Heart left ventricle (tissue), 16 donors: ENCODE data around the gene ANHX. TPM values are rescaled to one million over a fixed set of nuclear protein-coding genes. Genes with fewer than 3 reads are reported as not detected.

Experiments
- ATAC-seq, 4 donors: fragments of 200-7000 bp; cut with Tn5 transposase; one replicate each; pipeline ENCODE4 v1.9.1; 2020 to 2022; ENCODE audit warnings: moderate library complexity in 4 of 4, mild to moderate bottlenecking in 3 of 4, moderate number of reproducible peaks in 1 of 4
- DNase-seq, 5 donors: peaks; one replicate each; pipeline ENCODE4 v3.0.0-alpha.2; 2020
- H3K27ac ChIP-seq, 12 donors: fragments of 200-600 bp; sonication (generic) in 4 of 12; one replicate each; pipeline versions ENCODE4 v1.5.0 to v1.8.0; 2016 to 2022; ENCODE audit warnings: mild to moderate bottlenecking in 2 of 12
- H3K27me3 ChIP-seq, 9 donors: fragments of 200-600 bp; sonication (generic) in 2 of 9; one replicate each; pipeline versions ENCODE4 v1.5.1 to v1.8.0; 2016 to 2022; ENCODE audit warnings: mild to moderate bottlenecking in 3 of 9
- H3K36me3 ChIP-seq, 9 donors: fragments of 200-600 bp; sonication (generic) in 2 of 9; one replicate each; pipeline versions ENCODE4 v1.5.0 to v1.8.0; 2018 to 2022; ENCODE audit warnings: mild to moderate bottlenecking in 2 of 9
- H3K4me1 ChIP-seq, 12 donors: fragments of 200-600 bp; sonication (generic) in 4 of 12; one replicate each; pipeline versions ENCODE4 v1.5.0 to v1.8.0; 2016 to 2022; ENCODE audit warnings: mild to moderate bottlenecking in 3 of 12
- H3K4me3 ChIP-seq, 12 donors: fragments of 200-600 bp; sonication (generic) in 4 of 12; one replicate each; pipeline versions ENCODE4 v1.5.0 to v1.8.0; 2017 to 2022; ENCODE audit warnings: mild to moderate bottlenecking in 9 of 12, moderate library complexity in 4 of 12
- H3K9me3 ChIP-seq, 12 donors: fragments of 200-600 bp; sonication (generic) in 4 of 12; one replicate each; pipeline versions ENCODE4 v1.5.0 to v1.8.0; 2016 to 2022; ENCODE audit warnings: mild to moderate bottlenecking in 1 of 12
- POLR2A ChIP-seq, 2 donors: fragments of 450-650 bp; IDR thresholded peaks; one replicate each; pipeline ENCODE4 v1.6.1; 2017; ENCODE audit warnings: antibody characterized with exemption in 2 of 2, mild to moderate bottlenecking in 2 of 2, moderate library complexity in 2 of 2
- WGBS, 4 donors: extraction: QIAGEN DNeasy Blood & Tissue Kit in 2 of 4; methylation state at CpG; one replicate each; pipeline versions ENCODE4 v1.1.5 to v1.1.7; 2013 to 2018; 5-methylcytosine and 5-hydroxymethylcytosine counted together
- intact Hi-C, 10 donors: fragments of 100-400 bp; cut with DNase I; formaldehyde crosslinking; loops; one replicate each; pipeline versions ENCODE4 v1.11.1 to v1.14.2; 2022
- polyA plus RNA-seq, 2 donors: library from polyadenylated mRNA; stranded (reverse); fragments of 200-250 nt; gene quantifications; one replicate each; pipeline ENCODE4 v1.2.3, GENCODE V29; 2013
- total RNA-seq, 9 donors: library from RNA; depleted of rRNA in 2 of 9; stranded (reverse); fragments of >200 nt in 2 of 9; fragmentation: NEBNext Ultra II Directional in 3 of 9; extraction: Animal tissue kit (Norgen Biotek cat#: 25700) in 3 of 9; gene quantifications; one replicate each; pipeline versions ENCODE4 v1.1.0 to v1.2.4, GENCODE V29; 2016 to 2023
- TF ChIP-seq, protein P1 (sequence below), 12 donors: fragments of 200-600 bp; sonication (generic) in 4 of 12; IDR thresholded peaks; one replicate each; pipeline versions ENCODE4 v1.5.0 to v1.8.0; 2018 to 2022; ENCODE audit warnings: antibody characterized with exemption in 12 of 12, mild to moderate bottlenecking in 5 of 12
- donor health status: ischemic (EF 13 %, LVEDD 7.1; RV severe dilation, severe dysfunction).
- donor health status: healthy with polysubstance abuse.
- donor health status: DM: no; HTN: yes; CAD: no.
- donor health status: DM: no; HTN: no; CAD: no.
- donor health status: ischemic (EF 25% LVEDD 6.9; RV normal size, moderate dysfunction).
- donor health status: ischemic (EF 25% LVEDD 5.7; RV mildly dilated, moderate dysfunction).
- donor health status: healthy.
- donor health status: DM: yes; HTN: yes; CAD: no.
- donor health status: ischemic (EF 35%, LVEDD 5.7; RV mildly dilated, moderate dysfunction).
- donor health status: nonischemic (EF 11% LVEDD 7.7; RV severe dilation, severe dysfunction).
- donor health status: DM: yes; HTN: yes; CAD: no.
- donor health status: PGD.
- donor health status: ischemic (EF 29% LVEDD 5.4; RV normal size, mild dysfunction).
- donor health status: nonischemic (EF 23%, LVEDD 6.1; RV moderate dilation, normal function).

ANHX gene
- total and polyA plus RNA-seq, 11 donors = not detected

GRCh38 chr12:133217219-133217618 lies 18.5 kb downstream of the ANHX start:
- H3K27ac ChIP-seq = no peak overlapping the region
- no peak overlapping the region for H3K4me3 ChIP-seq
- DNase-seq (no peak), ATAC-seq (no peak)
- intact Hi-C loops = no loop called here
- no peaks in the 10 kb centered on the region for H3K36me3 ChIP-seq
- WGBS, 4 donors = 66 to 73% (median 69%) methylated on average over 2 to 3 of the region's 3 CpGs
- H3K27me3 ChIP-seq = no peaks in the 10 kb centered on the region
- no peaks in the 10 kb centered on the region for H3K4me1 ChIP-seq
- TF ChIP-seq, protein P1, sequence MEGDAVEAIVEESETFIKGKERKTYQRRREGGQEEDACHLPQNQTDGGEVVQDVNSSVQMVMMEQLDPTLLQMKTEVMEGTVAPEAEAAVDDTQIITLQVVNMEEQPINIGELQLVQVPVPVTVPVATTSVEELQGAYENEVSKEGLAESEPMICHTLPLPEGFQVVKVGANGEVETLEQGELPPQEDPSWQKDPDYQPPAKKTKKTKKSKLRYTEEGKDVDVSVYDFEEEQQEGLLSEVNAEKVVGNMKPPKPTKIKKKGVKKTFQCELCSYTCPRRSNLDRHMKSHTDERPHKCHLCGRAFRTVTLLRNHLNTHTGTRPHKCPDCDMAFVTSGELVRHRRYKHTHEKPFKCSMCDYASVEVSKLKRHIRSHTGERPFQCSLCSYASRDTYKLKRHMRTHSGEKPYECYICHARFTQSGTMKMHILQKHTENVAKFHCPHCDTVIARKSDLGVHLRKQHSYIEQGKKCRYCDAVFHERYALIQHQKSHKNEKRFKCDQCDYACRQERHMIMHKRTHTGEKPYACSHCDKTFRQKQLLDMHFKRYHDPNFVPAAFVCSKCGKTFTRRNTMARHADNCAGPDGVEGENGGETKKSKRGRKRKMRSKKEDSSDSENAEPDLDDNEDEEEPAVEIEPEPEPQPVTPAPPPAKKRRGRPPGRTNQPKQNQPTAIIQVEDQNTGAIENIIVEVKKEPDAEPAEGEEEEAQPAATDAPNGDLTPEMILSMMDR (IDR thresholded peaks at IDR 0.05) = no peak
- TF ChIP-seq POLR2A (IDR thresholded peaks at IDR 0.05) = no peak
- peaks cover 0 to 98% (median 43%) of the 10 kb centered on the region in 12 donors for H3K9me3 ChIP-seq

DNA sequence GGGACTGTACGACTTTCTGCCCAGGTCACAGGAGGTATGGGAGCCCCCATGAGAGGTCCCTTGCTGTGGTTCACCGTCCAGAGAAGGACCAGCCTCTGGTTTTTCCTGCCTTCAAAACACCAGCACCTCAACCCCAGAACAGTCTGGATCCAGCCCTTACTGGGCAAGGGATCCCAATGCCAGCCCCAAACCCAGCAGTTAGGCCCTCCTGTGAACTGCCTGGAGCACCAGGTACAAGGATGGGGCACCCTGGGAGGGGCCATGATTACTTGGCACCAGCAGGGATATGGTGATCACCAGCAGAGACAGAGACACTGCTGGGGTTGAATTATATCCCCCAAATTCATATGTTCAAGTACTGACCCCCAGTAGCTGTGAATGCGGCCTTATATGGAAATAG lies 20.0 kb downstream of the ANHX start:
- ATAC-seq (no peak), DNase-seq (no peak)
- Histone ChIP-seq H3K4me3 (no peak overlapping the region), H3K4me1 (no peaks in the 10 kb centered on the region), H3K9me3 (peaks cover 0 to 98% (median 54%) of the 10 kb centered on the region in 12 donors), H3K36me3 (no peaks in the 10 kb centered on the region), H3K27ac (no peak overlapping the region), H3K27me3 (no peaks in the 10 kb centered on the region)
- TF ChIP-seq, protein P1 (IDR thresholded peaks at IDR 0.05) = no peak
- TF ChIP-seq POLR2A (IDR thresholded peaks at IDR 0.05) = no peak
- 72 to 83% (median 80%) methylated on average over 3 of the region's 3 CpGs for WGBS, 4 donors
- intact Hi-C loops = no loop called here

- no peak overlapping the region for H3K4me3 ChIP-seq
- intact Hi-C loops = no loop called here
- WGBS, 4 donors = 89 to 99% (median 97%) methylated on average over 2 of the region's 2 CpGs
- no peak for TF ChIP-seq POLR2A (IDR thresholded peaks at IDR 0.05)
- TF ChIP-seq, protein P1 (IDR thresholded peaks at IDR 0.05) = no peak
- no peaks in the 10 kb centered on the region for H3K27me3 ChIP-seq
- DNase-seq (no peak), ATAC-seq (no peak)
- no peaks in the 10 kb centered on the region for H3K4me1 ChIP-seq
- peaks cover 23 to 100% (median 100%) of the 10 kb centered on the region in 12 donors for H3K9me3 ChIP-seq
- H3K27ac ChIP-seq = no peak overlapping the region
- H3K36me3 ChIP-seq = peaks cover 16 to 45% (median 27%) of the 10 kb centered on the region in 9 donors
These were observed 29.3 kb downstream of the ANHX start for GRCh38 chr12:133206390-133206789.

DNA sequence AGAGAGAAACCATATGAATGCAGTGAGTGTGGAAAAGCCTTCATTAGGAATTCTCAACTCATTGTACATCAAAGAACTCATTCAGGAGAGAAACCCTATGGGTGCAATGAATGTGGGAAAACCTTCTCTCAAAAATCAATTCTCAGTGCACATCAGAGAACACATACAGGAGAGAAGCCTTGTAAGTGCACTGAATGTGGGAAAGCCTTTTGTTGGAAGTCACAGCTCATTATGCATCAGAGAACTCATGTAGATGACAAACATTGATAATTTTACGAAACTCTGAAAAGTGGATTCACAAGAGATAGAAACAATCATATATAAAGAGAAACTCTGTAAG lies 31.4 kb downstream of the ANHX start:
- Histone ChIP-seq H3K27me3 (no peaks in the 10 kb centered on the region), H3K9me3 (peaks cover 24 to 100% (median 97%) of the 10 kb centered on the region in 12 donors), H3K27ac (no peak overlapping the region), H3K4me3 (no peak overlapping the region), H3K36me3 (peaks cover 26 to 54% (median 29%) of the 10 kb centered on the region in 9 donors), H3K4me1 (no peaks in the 10 kb centered on the region)
- DNase-seq (no peak), ATAC-seq (no peak)
- TF ChIP-seq POLR2A (IDR thresholded peaks at IDR 0.05) = no peak
- TF ChIP-seq, protein P1 (IDR thresholded peaks at IDR 0.05) = no peak
- intact Hi-C loops = no loop called here
- 97 to 100% (median 100%) methylated on average over 1 of the region's 1 CpG for WGBS, 4 donors
